GM10248 (cell line): ENCODE results near the gene ST6GALNAC3.

Source experiments
- CTCF ChIA-PET: fragments of 300-600 bp; sonication (Branson Sonifier 250); formaldehyde crosslinking; extraction: SDS; loops from one replicate; lab custom pipeline; 2021; ENCODE audit warnings: antibody characterized with exemption; lab: Yijun Ruan, JAX
- POLR2A ChIA-PET: fragments of 350-650 bp; sonication (Branson Sonifier 250); formaldehyde crosslinking; extraction: SDS; loops from one replicate; lab custom pipeline; 2020; ENCODE audit warnings: antibody characterized with exemption; lab: Yijun Ruan, JAX
- DNase-seq: peaks from one replicate; pipeline ENCODE4 v3.0.0; 2012; ENCODE audit errors: extremely low spot score
- CTCF ChIP-seq: IDR thresholded peaks from 2 replicates; pipeline ENCODE4 v1.5.1; 2012; ENCODE audit warnings: mild to moderate bottlenecking, low read depth; ENCODE audit errors: extremely low read depth, missing control alignments, control extremely low read depth

Gene ST6GALNAC3

GRCh38 chr1:76262601-76263000 is 188.1 kb downstream of the ST6GALNAC3 start:
- no peak for DNase-seq
- no peak for TF ChIP-seq CTCF
- ChIA-PET CTCF (interaction anchor here (1.4 to 1.5 kb wide), 2 partner anchors 12 to 34 kb away, joined by 3 to 4 read pairs; no protein-coding TSS in a partner anchor), POLR2A (no interaction called here)

- POLR2A ChIA-PET = no interaction called here
- CTCF ChIA-PET = interaction anchor here (0.9 kb wide), 1 partner anchor 9 kb away, joined by 4 read pairs; no protein-coding TSS in a partner anchor
- DNase-seq = no peak
- TF ChIP-seq CTCF = no peak
Observed at GRCh38 chr1:76264642-76265041, 190.1 kb downstream of the ST6GALNAC3 start.

- POLR2A ChIA-PET = no interaction called here
- TF ChIP-seq CTCF = no peak
- no peak for DNase-seq
- CTCF ChIA-PET = no interaction called here
Observed at GRCh38 chr1:76266762-76267161, 192.2 kb downstream of the ST6GALNAC3 start.

GRCh38 chr1:76267631-76268030 is 193.1 kb downstream of the ST6GALNAC3 start:
- CTCF ChIA-PET = no interaction called here
- DNase-seq = no peak
- POLR2A ChIA-PET = no interaction called here
- no peak for TF ChIP-seq CTCF

- ChIA-PET CTCF (no interaction called here), POLR2A (no interaction called here)
- no peak for DNase-seq
- no peak for TF ChIP-seq CTCF
Observed at GRCh38 chr1:76268341-76268740, 193.8 kb downstream of the ST6GALNAC3 start.

- no peak for DNase-seq
- POLR2A ChIA-PET = no interaction called here
Observed at GRCh38 chr1:76269155-76269554, 194.6 kb downstream of the ST6GALNAC3 start.

More at GRCh38 chr1:76269155-76269554, 194.6 kb downstream of the ST6GALNAC3 start:
- TF ChIP-seq CTCF = no peak
- CTCF ChIA-PET = no interaction called here
